GM12891 (cell line): ENCODE data around the gene TMEM41B.
"Not testable (repeated sequence)": the region's sequence is repeated elsewhere in the genome, so short reads cannot be mapped to it uniquely, and the experiment has no call there.

Experiments used
- POLR2A ChIP-seq: IDR thresholded peaks from 2 replicates; pipeline ENCODE4 v1.6.1; 2011; ENCODE audit warnings: low read depth, low read length, control low read depth
- POLR2AphosphoS5 ChIP-seq: IDR thresholded peaks from 2 replicates; pipeline ENCODE4 v1.6.1; 2011; ENCODE audit warnings: low read depth, low read length, control low read depth
- SPI1 ChIP-seq: IDR thresholded peaks from 2 replicates; pipeline ENCODE4 v1.6.1; 2011; ENCODE audit warnings: low read depth, low read length, control low read depth
- TAF1 ChIP-seq: IDR thresholded peaks from 2 replicates; pipeline ENCODE4 v1.6.1; 2011; ENCODE audit warnings: low read depth, low read length, control low read depth

GRCh38 chr11:9319377-9320001 is 5.1 kb upstream of the TMEM41B start:
- not testable (repeated sequence) for TF ChIP-seq POLR2A, POLR2AphosphoS5, TAF1, SPI1
